WTC11 (cell line): ENCODE measurements around the gene ARHGAP25. TPM values are rescaled to one million over a fixed set of nuclear protein-coding genes. Genes with fewer than 3 reads are reported as not detected.

Experiments used
- ATAC-seq: fragments of 200-7000 bp; cut with Tn5 transposase; 2 replicates; pipeline ENCODE4 v1.10.0; 2021; ENCODE audit warnings: mild to moderate bottlenecking, moderate library complexity
- CTCF ChIA-PET: fragments of 300-600 bp; sonication (Branson Sonifier 250); formaldehyde crosslinking; loops from one replicate; lab custom pipeline; 2021; ENCODE audit warnings: antibody characterized with exemption; lab: Charles Lee
- POLR2A ChIA-PET: fragments of 350-600 bp; sonication (Branson Sonifier 250); formaldehyde crosslinking; loops from one replicate; lab custom pipeline; 2021; ENCODE audit warnings: antibody characterized with exemption; lab: Charles Lee
- DNase-seq: peaks from one replicate; pipeline ENCODE4 v3.0.0; 2021; ENCODE audit warnings: low spot score
- H3K27ac Mint-ChIP-seq: 2 replicates; pipeline ENCODE4 v1.8.0; 2021; ENCODE audit warnings: mixed read lengths
- H3K27me3 Mint-ChIP-seq: 2 replicates; pipeline ENCODE4 v1.8.0; 2021; ENCODE audit warnings: low read depth, mild to moderate bottlenecking, moderate library complexity, mixed read lengths
- H3K36me3 Mint-ChIP-seq: 2 replicates; pipeline ENCODE4 v1.8.0; 2021; ENCODE audit warnings: mixed read lengths
- H3K4me1 Mint-ChIP-seq: 2 replicates; pipeline ENCODE4 v1.8.0; 2022; ENCODE audit warnings: mixed read lengths
- H3K4me3 Mint-ChIP-seq: 2 replicates; pipeline ENCODE4 v1.8.0; 2021; ENCODE audit warnings: mild to moderate bottlenecking, moderate library complexity, mixed read lengths
- H3K9me3 Mint-ChIP-seq: 2 replicates; pipeline ENCODE4 v1.8.0; 2021; ENCODE audit warnings: mixed read lengths
- ATF1 ChIP-seq: sonication (generic); formaldehyde crosslinking; IDR thresholded peaks from 2 replicates; pipeline ENCODE4 v1.8.1; 2023; ENCODE audit warnings: mild to moderate bottlenecking, moderate library complexity, missing genetic modification reagents
- ETV6 ChIP-seq: sonication (generic); formaldehyde crosslinking; IDR thresholded peaks from 2 replicates; pipeline ENCODE4 v1.8.1; 2022; ENCODE audit warnings: mild to moderate bottlenecking, missing genetic modification reagents
- FOXJ3 ChIP-seq: sonication (generic); formaldehyde crosslinking; IDR thresholded peaks from 2 replicates; pipeline ENCODE4 v1.9.0; 2021; ENCODE audit warnings: missing genetic modification reagents, mild to moderate bottlenecking, borderline replicate concordance
- FOXP1 ChIP-seq: sonication (generic); formaldehyde crosslinking; IDR thresholded peaks from 2 replicates; pipeline ENCODE4 v1.8.0; 2022; ENCODE audit warnings: missing genetic modification reagents, mild to moderate bottlenecking, moderate library complexity, borderline replicate concordance
- HMGA2 ChIP-seq: fragments of 250-450 bp; sonication (Bioruptor Pico); IDR thresholded peaks from 2 replicates; pipeline ENCODE4 v1.4.0; 2021; ENCODE audit warnings: mild to moderate bottlenecking, moderate library complexity
- NR3C1 ChIP-seq: sonication (generic); formaldehyde crosslinking; conservative IDR thresholded peaks from 2 replicates; pipeline ENCODE4 v1.8.1; 2023; ENCODE audit warnings: low read depth, mild to moderate bottlenecking, missing genetic modification reagents
- PRRX2 ChIP-seq: fragments of 250-450 bp; sonication (Bioruptor Pico); IDR thresholded peaks from 2 replicates; pipeline ENCODE4 v1.8.0; 2021; ENCODE audit warnings: mild to moderate bottlenecking
- SMAD3 ChIP-seq: sonication (generic); formaldehyde crosslinking; IDR thresholded peaks from 2 replicates; pipeline ENCODE4 v1.8.0; 2022; ENCODE audit warnings: missing genetic modification reagents, mild to moderate bottlenecking, borderline replicate concordance
- ZNF263 ChIP-seq: sonication (generic); formaldehyde crosslinking; IDR thresholded peaks from 2 replicates; pipeline ENCODE4 v1.8.1; 2022; ENCODE audit warnings: low read depth, mild to moderate bottlenecking, moderate library complexity, missing genetic modification reagents
- ZNF416 ChIP-seq: fragments of 250-450 bp; sonication (Bioruptor Pico); IDR thresholded peaks from 2 replicates; pipeline ENCODE4 v1.9.0; 2021; ENCODE audit warnings: mild to moderate bottlenecking, inconsistent platforms
- ZNF671 ChIP-seq: fragments of 250-450 bp; sonication (Bioruptor Pico); IDR thresholded peaks from 2 replicates; pipeline ENCODE4 v1.8.0; 2021; ENCODE audit warnings: mild to moderate bottlenecking
- total RNA-seq: library from RNA; stranded (reverse); gene quantifications from 3 replicates; pipeline ENCODE4 v1.2.3, GENCODE V29; 2021
- TF ChIP-seq, protein P1 (sequence below): sonication (generic); formaldehyde crosslinking; IDR thresholded peaks from 2 replicates; pipeline ENCODE4 v1.8.1; 2022; ENCODE audit warnings: low read depth, mild to moderate bottlenecking, moderate library complexity, missing genetic modification reagents, borderline replicate concordance
- TF ChIP-seq, protein P2 (sequence below): fragments of 250-450 bp; sonication (Bioruptor Pico); IDR thresholded peaks from 2 replicates; pipeline ENCODE4 v1.9.0; 2021; ENCODE audit warnings: moderate library complexity, mild to moderate bottlenecking, inconsistent platforms, borderline replicate concordance
- TF ChIP-seq, protein P3 (sequence below): fragments of 250-450 bp; sonication (Bioruptor Pico); IDR thresholded peaks from 2 replicates; pipeline ENCODE4 v2.1.2; 2022; ENCODE audit warnings: mild to moderate bottlenecking, moderate library complexity
- TF ChIP-seq, protein P4 (sequence below): fragments of 250-450 bp; sonication (Bioruptor Pico); IDR thresholded peaks from 2 replicates; pipeline ENCODE4 v1.9.0; 2021; ENCODE audit warnings: mild to moderate bottlenecking
- TF ChIP-seq, protein P5 (sequence below): sonication (generic); formaldehyde crosslinking; IDR thresholded peaks from 2 replicates; pipeline ENCODE4 v1.8.1; 2022; ENCODE audit warnings: missing genetic modification reagents, borderline replicate concordance
- TF ChIP-seq, protein P6 (sequence below): sonication (generic); formaldehyde crosslinking; IDR thresholded peaks from 2 replicates; pipeline ENCODE4 v1.8.1; 2023; ENCODE audit warnings: mild to moderate bottlenecking, missing genetic modification reagents, moderate library complexity
- TF ChIP-seq, protein P7 (sequence below): sonication (generic); formaldehyde crosslinking; IDR thresholded peaks from 2 replicates; pipeline ENCODE4 v1.8.0; 2023; ENCODE audit warnings: missing genetic modification reagents
- TF ChIP-seq, protein P8 (sequence below): sonication (generic); formaldehyde crosslinking; IDR thresholded peaks from 2 replicates; pipeline ENCODE4 v1.8.0; 2022; ENCODE audit warnings: mild to moderate bottlenecking, missing genetic modification reagents
- TF ChIP-seq, protein P9 (sequence below): sonication (generic); formaldehyde crosslinking; IDR thresholded peaks from 2 replicates; pipeline ENCODE4 v1.8.1; 2023; ENCODE audit warnings: mild to moderate bottlenecking, moderate library complexity, missing genetic modification reagents

The ARHGAP25 gene
- total RNA-seq, 1 experiment from 2014 or later, result 2.9 TPM

DNA sequence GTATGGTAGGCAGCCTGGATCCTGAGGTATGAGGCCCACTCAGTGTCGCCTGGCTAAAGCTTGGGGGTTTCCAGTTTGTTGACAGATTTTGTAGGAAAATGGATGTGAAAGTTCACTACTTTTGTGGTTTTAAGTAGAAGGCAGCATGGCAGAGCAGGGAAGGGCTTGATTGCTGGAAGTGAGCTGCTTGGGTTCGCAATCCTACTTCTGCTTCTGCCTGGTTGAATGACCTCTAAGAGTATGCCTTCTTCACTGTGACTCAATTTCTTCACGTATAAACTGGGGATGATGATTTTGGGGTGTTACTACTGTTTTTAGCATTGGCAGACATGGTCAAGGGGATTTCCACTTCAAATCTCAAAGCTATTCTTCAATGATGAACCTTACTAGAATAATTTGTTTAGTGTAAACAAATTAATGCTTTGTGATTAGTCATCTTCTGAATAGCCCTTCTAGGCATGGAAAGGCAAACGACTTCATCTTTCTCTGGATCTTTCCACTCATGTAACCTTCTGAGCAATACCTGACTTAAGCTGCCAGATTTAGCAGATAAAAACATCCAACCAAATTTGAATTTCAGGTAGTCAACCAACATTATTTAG, 123.3 kb downstream of the ARHGAP25 start:
- no peaks in the 10 kb centered on the region; the same call in 1 of the 2 replicates for H3K27me3 Mint-ChIP-seq
- no peak for DNase-seq
- H3K4me1 Mint-ChIP-seq, result peaks cover 23% of the 10 kb centered on the region
- POLR2A ChIA-PET, result no interaction called here
- ATAC-seq, result no peak
- no peak overlapping the region for H3K4me3 Mint-ChIP-seq
- H3K9me3 Mint-ChIP-seq, result no peaks in the 10 kb centered on the region
- CTCF ChIA-PET, result interaction anchor here (1.2 to 3.1 kb wide), 2 partner anchors 19 to 106 kb away, joined by 4 to 9 read pairs; no protein-coding TSS in a partner anchor
- no peak for TF ChIP-seq NR3C1
- TF ChIP-seq SMAD3, result no peak
- TF ChIP-seq ZNF416 (CRISPR knock-in tag), result no peak
- TF ChIP-seq, protein P1, sequence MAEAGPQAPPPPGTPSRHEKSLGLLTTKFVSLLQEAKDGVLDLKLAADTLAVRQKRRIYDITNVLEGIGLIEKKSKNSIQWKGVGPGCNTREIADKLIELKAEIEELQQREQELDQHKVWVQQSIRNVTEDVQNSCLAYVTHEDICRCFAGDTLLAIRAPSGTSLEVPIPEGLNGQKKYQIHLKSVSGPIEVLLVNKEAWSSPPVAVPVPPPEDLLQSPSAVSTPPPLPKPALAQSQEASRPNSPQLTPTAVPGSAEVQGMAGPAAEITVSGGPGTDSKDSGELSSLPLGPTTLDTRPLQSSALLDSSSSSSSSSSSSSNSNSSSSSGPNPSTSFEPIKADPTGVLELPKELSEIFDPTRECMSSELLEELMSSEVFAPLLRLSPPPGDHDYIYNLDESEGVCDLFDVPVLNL (CRISPR knock-in tag), result no peak
- no peak for TF ChIP-seq FOXP1 (CRISPR knock-in tag)
- TF ChIP-seq FOXJ3, result no peak
- TF ChIP-seq, protein P2, sequence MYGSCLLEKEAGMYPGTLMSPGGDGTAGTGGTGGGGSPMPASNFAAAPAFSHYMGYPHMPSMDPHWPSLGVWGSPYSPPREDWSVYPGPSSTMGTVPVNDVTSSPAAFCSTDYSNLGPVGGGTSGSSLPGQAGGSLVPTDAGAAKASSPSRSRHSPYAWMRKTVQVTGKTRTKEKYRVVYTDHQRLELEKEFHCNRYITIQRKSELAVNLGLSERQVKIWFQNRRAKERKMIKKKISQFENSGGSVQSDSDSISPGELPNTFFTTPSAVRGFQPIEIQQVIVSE, result no peak
- no peak for TF ChIP-seq ATF1 (CRISPR knock-in tag)
- TF ChIP-seq, protein P3, sequence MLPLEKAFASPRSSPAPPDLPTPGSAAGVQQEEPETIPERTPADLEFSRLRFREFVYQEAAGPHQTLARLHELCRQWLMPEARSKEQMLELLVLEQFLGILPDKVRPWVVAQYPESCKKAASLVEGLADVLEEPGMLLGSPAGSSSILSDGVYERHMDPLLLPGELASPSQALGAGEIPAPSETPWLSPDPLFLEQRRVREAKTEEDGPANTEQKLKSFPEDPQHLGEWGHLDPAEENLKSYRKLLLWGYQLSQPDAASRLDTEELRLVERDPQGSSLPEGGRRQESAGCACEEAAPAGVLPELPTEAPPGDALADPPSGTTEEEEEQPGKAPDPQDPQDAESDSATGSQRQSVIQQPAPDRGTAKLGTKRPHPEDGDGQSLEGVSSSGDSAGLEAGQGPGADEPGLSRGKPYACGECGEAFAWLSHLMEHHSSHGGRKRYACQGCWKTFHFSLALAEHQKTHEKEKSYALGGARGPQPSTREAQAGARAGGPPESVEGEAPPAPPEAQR (CRISPR knock-in tag), result no peak
- TF ChIP-seq ETV6 (CRISPR knock-in tag), result no peak
- TF ChIP-seq ZNF263, result no peak
- no peak for TF ChIP-seq HMGA2 (CRISPR knock-in tag)
- TF ChIP-seq PRRX2, result no peak
- TF ChIP-seq, protein P4, sequence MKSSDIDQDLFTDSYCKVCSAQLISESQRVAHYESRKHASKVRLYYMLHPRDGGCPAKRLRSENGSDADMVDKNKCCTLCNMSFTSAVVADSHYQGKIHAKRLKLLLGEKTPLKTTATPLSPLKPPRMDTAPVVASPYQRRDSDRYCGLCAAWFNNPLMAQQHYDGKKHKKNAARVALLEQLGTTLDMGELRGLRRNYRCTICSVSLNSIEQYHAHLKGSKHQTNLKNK (CRISPR knock-in tag), result no peak
- TF ChIP-seq, protein P5, sequence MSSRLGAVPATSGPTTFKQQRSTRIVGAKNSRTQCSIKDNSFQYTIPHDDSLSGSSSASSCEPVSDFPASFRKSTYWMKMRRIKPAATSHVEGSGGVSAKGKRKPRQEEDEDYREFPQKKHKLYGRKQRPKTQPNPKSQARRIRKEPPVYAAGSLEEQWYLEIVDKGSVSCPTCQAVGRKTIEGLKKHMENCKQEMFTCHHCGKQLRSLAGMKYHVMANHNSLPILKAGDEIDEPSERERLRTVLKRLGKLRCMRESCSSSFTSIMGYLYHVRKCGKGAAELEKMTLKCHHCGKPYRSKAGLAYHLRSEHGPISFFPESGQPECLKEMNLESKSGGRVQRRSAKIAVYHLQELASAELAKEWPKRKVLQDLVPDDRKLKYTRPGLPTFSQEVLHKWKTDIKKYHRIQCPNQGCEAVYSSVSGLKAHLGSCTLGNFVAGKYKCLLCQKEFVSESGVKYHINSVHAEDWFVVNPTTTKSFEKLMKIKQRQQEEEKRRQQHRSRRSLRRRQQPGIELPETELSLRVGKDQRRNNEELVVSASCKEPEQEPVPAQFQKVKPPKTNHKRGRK (CRISPR knock-in tag), result no peak
- H3K27ac Mint-ChIP-seq, result no peak overlapping the region
- no peaks in the 10 kb centered on the region for H3K36me3 Mint-ChIP-seq

DNA sequence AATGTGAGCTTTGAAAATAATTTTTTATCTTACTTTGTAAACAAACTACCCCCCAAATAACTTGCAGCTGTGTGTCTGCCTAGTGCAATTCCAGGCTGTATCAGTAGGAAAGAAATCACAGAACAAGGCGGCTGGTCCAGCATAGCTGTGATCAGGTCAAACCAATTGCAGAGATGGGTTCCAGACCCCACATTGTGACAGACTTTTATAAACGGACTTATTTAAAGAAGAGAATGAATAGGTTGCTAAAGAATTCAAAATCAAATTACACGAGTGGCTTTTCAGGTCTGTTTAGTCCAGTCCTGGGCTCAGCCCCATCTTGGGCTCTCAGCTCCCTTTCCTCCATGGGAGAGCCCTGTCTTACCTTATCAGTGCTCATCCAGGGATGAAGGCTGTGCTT, 125.5 kb downstream of the ARHGAP25 start:
- TF ChIP-seq, protein P6, sequence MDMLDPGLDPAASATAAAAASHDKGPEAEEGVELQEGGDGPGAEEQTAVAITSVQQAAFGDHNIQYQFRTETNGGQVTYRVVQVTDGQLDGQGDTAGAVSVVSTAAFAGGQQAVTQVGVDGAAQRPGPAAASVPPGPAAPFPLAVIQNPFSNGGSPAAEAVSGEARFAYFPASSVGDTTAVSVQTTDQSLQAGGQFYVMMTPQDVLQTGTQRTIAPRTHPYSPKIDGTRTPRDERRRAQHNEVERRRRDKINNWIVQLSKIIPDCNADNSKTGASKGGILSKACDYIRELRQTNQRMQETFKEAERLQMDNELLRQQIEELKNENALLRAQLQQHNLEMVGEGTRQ (CRISPR knock-in tag), result no peak
- Mint-ChIP-seq H3K27me3 (peaks cover 3% of the 10 kb centered on the region), H3K9me3 (no peaks in the 10 kb centered on the region), H3K36me3 (no peaks in the 10 kb centered on the region), H3K27ac (no peak overlapping the region), H3K4me1 (peaks cover 23% of the 10 kb centered on the region), H3K4me3 (no peak overlapping the region)
- ChIA-PET CTCF (interaction anchor here (0.7 to 3.1 kb wide), 6 partner anchors 21 to 108 kb away, joined by 3 to 9 read pairs (median 4); no protein-coding TSS in a partner anchor), POLR2A (no interaction called here)
- ATAC-seq (no peak), DNase-seq (no peak)

DNA sequence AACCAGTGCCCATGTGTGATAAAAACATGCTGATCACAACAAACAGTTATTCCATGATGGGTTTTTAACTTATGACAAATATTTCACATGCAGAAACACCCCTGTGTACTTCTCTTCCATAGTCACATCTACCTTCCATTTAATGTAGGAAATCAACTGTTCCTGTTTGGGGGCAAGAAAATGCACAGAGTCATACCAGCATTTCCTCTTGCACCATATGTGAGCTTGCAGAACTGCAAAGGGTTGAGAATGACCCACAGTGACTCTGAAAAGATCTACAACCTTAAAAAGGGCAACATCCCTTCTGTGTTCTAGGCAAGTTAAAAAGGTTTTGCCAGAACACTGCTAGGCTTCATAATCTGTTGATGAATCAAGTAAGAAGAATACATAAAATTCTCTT, 126.7 kb downstream of the ARHGAP25 start:
- Mint-ChIP-seq H3K4me1 (peaks cover 23% of the 10 kb centered on the region), H3K4me3 (no peak overlapping the region), H3K9me3 (no peaks in the 10 kb centered on the region), H3K27ac (no peak overlapping the region), H3K27me3 (peaks cover 3% of the 10 kb centered on the region; the same call in 1 of the 2 replicates), H3K36me3 (no peaks in the 10 kb centered on the region)
- DNase-seq, result no peak
- CTCF ChIA-PET, result interaction anchor here (2.0 to 2.4 kb wide), 2 partner anchors 95 to 110 kb away, joined by 4 to 6 read pairs; no protein-coding TSS in a partner anchor
- POLR2A ChIA-PET, result no interaction called here
- ATAC-seq, result no peak
- TF ChIP-seq, protein P7, sequence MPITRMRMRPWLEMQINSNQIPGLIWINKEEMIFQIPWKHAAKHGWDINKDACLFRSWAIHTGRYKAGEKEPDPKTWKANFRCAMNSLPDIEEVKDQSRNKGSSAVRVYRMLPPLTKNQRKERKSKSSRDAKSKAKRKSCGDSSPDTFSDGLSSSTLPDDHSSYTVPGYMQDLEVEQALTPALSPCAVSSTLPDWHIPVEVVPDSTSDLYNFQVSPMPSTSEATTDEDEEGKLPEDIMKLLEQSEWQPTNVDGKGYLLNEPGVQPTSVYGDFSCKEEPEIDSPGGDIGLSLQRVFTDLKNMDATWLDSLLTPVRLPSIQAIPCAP (CRISPR knock-in tag), result no peak
- TF ChIP-seq, protein P8, sequence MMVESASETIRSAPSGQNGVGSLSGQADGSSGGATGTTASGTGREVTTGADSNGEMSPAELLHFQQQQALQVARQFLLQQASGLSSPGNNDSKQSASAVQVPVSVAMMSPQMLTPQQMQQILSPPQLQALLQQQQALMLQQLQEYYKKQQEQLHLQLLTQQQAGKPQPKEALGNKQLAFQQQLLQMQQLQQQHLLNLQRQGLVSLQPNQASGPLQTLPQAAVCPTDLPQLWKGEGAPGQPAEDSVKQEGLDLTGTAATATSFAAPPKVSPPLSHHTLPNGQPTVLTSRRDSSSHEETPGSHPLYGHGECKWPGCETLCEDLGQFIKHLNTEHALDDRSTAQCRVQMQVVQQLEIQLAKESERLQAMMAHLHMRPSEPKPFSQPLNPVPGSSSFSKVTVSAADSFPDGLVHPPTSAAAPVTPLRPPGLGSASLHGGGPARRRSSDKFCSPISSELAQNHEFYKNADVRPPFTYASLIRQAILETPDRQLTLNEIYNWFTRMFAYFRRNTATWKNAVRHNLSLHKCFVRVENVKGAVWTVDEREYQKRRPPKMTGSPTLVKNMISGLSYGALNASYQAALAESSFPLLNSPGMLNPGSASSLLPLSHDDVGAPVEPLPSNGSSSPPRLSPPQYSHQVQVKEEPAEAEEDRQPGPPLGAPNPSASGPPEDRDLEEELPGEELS, result no peak
- TF ChIP-seq, protein P9, sequence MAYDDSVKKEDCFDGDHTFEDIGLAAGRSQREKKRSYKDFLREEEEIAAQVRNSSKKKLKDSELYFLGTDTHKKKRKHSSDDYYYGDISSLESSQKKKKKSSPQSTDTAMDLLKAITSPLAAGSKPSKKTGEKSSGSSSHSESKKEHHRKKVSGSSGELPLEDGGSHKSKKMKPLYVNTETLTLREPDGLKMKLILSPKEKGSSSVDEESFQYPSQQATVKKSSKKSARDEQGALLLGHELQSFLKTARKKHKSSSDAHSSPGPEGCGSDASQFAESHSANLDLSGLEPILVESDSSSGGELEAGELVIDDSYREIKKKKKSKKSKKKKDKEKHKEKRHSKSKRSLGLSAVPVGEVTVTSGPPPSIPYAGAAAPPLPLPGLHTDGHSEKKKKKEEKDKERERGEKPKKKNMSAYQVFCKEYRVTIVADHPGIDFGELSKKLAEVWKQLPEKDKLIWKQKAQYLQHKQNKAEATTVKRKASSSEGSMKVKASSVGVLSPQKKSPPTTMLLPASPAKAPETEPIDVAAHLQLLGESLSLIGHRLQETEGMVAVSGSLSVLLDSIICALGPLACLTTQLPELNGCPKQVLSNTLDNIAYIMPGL (CRISPR knock-in tag), result no peak
- no peak for TF ChIP-seq ZNF671
